Stimulated activated CD4-positive, alpha-beta T cell treated with anti-CD3 and anti-CD28 coated beads, TNF-alpha, amount 100 ng/mL, for 48 hours (primary cell): ENCODE measurements around the gene CCR9.
"Not testable (repeated sequence)": the region's sequence is repeated elsewhere in the genome, so short reads cannot be mapped to it uniquely, and the experiment has no call there.

Source experiments
- DNase-seq, 3 donors: peaks; one replicate each; pipeline ENCODE4 v3.0.0-alpha.2; 2020; ENCODE audit warnings: low read depth in 3 of 3

Gene CCR9, protein sequence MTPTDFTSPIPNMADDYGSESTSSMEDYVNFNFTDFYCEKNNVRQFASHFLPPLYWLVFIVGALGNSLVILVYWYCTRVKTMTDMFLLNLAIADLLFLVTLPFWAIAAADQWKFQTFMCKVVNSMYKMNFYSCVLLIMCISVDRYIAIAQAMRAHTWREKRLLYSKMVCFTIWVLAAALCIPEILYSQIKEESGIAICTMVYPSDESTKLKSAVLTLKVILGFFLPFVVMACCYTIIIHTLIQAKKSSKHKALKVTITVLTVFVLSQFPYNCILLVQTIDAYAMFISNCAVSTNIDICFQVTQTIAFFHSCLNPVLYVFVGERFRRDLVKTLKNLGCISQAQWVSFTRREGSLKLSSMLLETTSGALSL

DNA sequence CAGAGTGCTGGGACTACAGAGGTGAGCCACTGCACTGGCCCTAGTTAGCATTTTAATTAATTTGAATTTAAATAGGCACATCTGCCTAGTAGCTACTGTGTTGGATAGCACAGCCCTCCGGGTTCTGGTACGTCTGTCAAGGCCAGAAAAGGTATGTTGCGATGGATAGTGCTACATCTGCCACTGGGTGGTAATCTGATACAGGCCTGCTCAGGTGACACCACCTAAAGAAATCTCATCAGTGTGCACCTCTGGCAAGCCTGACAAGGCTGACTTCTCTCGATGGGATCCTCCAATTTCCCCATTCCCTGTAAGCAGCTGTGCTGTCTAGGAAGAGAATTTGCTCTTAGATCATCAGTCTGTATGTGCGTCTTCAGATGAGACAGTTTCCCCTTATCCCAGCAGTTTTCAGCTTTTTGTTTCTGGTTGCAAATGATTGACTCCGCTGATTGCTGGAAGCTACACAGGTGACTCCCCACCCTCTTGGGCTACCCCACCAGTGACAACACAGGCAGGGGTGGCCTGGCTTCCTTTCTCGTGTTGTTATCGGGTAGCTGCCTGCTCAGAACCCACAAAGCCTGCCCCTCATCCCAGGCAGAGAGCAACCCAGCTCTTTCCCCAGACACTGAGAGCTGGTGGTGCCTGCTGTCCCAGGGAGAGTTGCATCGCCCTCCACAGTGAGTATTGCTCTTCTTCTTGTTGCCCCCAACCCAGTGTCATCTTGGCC is at the start of gene CCR9:
Gene CCR9 (plus strand): TSS at position 565 of the 727 bp plus-strand sequence. CDS start 8,391 bp downstream, outside the sequence.
- no peak for DNase-seq

DNA sequence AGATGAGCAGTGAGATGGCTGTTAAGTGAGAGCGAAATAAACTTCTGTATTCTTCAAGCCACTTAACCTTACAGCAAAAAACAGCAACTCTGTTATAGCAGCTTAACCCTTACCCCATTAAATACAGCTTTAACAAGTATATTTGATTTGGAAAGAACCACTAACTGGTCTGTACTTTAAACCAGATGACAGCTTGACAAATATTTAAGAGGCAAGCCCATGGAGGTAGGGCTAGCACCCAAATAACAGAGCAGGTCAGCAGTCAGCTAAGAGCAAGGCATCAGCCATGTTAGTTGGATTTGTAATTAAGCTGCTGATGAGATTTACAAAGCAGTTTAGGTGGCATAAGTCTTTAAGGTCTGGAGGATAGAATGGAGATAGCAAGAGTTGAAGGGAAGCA is 47.9 kb upstream of the CCR9 start:
- DNase-seq: no peak

DNA sequence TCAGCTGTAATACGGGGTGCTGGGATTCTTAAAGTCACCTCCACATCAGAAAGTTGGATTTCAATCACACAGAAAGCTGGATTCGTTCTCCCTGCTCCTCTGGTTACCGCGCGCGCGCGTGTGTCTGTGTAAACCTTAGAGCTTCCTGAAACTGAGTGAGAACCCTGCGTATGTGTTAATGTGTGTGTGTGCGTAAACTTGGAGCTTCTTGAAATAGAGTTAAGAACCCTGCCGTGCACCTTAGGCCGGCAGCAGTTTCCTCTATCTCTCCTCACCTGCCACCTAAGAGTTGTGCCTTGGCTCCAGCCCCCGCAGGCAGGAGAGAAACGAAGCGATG is 45.0 kb upstream of the CCR9 start:
- DNase-seq: no peak

GRCh38 chr3:45841757-45842491 is 44.4 kb upstream of the CCR9 start, which contains the start of gene LZTFL1:
TSS of gene LZTFL1 (minus strand) at chr3:45842119. CDS start at chr3:45841991, 128 bp downstream.
- DNase-seq: peak; percentile 78 to 88 (median 81)

DNA sequence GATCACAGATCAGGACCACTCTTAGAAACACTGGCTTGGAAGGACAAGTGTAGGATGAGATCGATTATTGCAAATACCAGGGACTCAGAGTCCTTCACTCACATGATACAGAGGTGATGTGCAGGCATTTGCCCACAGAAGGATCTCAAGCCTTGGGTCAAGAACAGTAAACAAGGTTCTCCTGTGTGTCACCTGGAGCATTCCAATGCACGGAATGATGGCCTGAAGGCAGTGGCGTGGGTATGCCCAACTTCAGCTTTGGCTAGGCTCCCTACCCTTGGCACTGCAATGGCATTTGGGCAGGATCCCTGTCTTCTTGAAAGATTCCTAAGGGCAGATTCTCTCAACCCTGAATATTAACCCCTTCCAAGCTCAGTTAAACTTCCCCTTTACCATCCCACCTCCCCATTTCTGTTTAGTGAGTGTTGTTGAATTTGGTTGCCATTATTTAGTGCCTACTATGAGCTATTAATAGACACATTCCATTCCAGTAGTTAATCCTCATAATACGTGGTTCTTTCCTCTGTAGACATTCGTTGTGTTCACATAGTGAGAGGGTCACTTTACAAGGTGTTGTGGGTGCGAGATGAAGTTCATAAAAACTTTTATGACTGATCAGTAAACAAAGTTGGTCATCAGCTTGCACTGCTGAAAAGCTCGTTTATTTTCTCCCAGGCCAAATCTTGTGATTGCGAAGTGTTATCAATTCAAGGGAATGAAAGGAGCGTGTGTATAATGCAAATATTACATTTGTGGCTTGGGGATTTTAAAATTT is 43.3 kb upstream of the CCR9 start:
- no peak for DNase-seq

DNA sequence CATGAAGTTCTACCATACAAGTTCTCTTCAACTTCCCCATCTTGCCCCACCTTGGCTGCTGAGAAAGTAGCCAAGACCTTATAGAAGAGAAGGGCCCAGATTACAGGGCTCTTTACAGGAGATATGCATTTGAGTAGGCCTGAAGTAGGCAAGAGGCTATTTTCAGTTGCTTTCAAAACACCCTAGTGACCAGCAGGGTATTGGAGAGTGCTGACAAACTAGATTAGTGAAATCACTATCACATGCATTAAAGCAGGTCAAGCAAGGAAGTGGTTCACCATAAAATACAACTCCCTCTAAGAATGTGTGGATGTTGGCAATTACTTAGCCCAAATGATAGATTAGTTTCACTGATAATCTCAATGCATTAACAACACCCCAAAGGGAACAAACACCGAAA is 41.7 kb upstream of the CCR9 start:
- no peak for DNase-seq

- no peak for DNase-seq
Observed at GRCh38 chr3:45848392-45848791, 38.0 kb upstream of the CCR9 start.

DNA sequence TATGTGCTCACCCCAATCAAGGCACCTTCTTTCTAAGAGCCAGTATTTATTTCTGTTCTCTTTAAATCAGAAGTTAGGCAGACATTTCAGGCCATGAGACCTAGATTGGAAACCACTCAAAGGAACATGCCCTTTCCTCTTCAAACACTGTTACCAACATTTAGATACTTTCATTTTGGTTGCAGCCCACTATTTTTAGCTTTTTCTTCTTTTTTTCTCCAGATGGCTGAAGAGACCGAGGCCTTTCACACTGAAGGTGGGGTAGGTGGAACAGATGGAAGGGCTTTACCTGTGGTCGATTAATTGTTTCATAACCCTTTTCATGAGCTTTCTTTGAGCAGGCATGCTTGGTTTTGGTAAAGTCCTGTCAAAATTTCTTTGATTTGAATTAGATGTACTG is 33.5 kb upstream of the CCR9 start:
- DNase-seq: no peak

DNA sequence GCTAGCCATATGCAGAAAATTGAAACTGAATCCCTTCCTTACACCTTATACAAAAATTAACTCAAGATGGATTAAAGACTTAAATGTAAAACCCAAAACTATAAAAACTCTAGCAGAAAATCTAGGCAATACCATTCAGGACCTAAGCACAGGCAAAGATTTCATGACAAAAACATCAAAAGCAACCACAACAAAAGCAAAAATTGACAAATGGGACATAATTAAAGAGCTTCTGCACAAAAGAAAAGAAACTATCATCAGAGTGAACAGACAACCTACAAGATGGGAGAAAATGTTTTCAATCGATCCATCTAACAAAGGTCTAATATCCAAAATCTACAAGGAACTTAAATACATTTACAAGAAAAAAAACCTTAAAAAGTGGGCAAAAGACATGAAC is 30.0 kb upstream of the CCR9 start:
- not testable (repeated sequence) for DNase-seq

DNA sequence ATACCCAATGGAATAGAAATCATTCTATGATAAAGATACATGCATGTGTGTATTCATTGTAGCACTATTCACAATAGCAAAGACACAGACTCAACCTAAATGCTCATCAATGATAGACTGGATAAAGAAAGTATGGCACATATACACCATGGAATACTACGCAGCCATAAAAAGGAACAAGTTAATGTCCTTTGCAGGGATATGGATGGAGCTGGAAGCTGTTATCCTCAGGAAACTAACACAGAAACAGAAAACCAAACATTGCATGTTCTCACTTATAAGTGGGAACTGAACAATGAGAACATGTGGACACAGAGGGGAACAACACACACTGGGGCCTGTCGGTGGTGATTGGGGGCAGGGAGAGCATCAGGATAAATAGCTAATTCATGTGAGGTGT is 29.3 kb upstream of the CCR9 start:
- not testable (repeated sequence) for DNase-seq

- DNase-seq: no peak
Observed at GRCh38 chr3:45858809-45859543, 27.4 kb upstream of the CCR9 start.

DNA sequence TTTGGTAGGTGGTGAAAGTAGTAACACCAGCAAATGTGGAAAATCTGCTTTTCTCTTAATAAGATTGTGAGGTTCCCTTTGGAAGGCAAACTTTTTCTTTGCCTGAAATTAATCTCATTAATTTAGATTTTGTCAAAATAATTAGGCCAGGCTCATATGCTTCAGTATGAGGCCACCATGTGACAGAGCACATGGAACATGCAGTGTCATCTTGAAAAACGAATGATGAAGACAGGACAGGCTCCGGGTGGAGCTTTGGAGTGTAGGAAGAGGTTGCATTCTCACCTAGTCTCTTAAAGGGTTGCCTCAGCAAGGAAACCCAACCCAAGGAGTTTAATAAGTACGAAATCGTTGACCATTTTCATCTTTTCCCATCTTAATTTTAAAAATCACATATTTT is 25.9 kb upstream of the CCR9 start:
- DNase-seq: no peak

GRCh38 chr3:45861043-45861719 is 25.2 kb upstream of the CCR9 start:
- DNase-seq: no peak

- no peak for DNase-seq
Observed at GRCh38 chr3:45864760-45865519, 21.4 kb upstream of the CCR9 start.

DNA sequence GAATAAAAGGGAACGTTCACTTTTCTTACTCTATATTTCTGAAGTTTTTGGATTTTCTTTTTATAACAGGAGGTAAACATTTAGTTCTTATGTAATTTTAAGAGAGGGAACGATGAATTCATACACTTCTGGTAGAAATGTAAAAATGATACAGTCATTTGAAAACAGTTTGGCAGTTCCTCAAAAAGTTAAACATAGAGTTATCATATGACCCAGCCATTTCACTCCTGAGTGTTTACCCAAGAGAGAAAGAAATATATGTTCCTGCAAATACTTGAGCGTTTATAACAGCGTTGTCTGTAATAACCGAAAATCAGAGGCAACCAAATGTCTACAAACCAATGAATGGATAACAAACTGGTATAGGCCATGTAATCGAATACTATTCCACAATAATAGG is 20.8 kb upstream of the CCR9 start:
- no peak for DNase-seq

DNA sequence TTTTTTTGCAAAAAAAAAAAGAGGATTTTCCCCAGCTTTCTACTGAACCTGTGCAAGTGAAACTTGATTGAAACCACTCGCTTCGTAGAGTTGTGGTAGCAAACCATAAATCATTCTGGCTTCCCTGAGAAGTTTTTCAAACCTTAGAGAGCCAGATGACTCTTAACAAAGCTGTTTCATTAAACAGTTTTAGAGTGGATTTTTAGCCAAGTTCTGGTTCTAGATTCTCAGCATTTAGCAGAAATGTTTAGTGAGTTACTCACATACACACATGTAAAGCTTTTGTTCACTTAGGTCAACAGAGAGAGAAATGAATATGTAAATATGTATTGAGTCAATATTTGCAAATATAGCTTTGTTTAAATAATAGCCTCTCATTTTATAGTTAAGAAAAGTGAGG is 18.1 kb upstream of the CCR9 start:
- DNase-seq: no peak

GRCh38 chr3:45868650-45869049 is 17.7 kb upstream of the CCR9 start:
- no peak for DNase-seq

DNA sequence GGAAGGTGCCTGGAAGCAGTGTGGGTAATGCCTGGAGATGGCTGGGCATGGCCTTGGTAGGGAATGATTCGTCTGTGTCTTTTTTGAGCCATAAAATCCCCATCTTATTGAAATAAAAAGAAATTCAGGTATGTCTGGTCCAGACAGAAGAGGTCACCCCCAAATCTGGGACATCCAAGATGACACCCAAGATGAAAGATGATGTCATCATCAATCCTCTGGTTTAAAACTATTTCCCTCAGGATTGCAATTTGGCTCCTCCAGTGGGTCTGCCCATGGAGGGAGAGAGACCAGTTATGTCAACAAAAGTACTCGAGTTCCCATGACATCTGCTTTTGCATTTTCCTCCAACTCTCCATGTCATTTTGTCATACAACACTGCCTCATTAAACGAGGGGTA is 16.7 kb upstream of the CCR9 start:
- no peak for DNase-seq

DNA sequence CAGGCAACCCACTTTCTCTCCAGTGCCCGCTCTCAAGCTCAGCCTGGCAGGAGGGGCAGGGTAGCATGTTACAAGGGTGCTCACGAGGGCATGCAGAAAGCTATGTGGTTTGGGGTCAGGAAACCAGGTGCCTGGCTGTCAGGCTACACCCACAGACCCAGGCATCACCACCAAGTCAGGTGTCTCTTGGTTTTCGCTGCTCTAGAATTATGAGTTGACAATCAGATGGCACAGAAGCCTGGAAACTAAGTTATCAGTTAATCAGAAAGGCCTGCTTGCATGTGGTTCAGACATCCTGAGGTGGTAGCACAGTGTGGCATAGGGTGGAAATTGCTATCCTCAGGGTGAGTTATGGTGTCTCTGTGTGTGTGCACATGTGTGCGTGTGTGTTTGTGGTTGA is 16.2 kb upstream of the CCR9 start:
- peak in 2 of 3 donors; percentile 12 to 19 for DNase-seq

DNA sequence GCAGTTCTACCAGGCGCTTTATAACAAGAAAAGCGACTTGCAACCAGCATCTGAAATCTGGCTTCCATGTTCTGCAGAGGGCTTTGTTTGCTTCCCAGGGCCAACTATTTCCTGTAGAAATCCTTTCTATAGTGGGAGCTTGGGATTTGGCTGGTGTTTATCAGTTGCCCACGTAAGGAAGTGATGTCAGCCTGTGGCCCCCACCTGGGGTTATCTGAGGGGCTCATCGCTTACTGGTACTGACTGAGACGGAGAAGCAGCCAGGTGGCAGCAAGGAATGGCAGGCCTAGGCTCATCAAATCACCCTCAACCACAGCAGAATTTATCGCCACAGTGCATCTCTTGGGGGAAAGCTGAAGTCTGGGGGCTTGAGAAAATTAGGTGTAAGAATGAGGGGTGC is 14.6 kb upstream of the CCR9 start:
- DNase-seq: no peak
